ENCODE data around the gene AIMP1. TPM values are rescaled to one million over a fixed set of nuclear protein-coding genes. Genes with fewer than 3 reads are reported as not detected.

AIMP1 gene
- total and polyA plus RNA-seq, 2 experiments from 2014 or later: 33.7 to 53.7 TPM

- H3K79me2 ChIP-seq: peaks cover 3% of the 10 kb centered on the region
- H4K20me1 ChIP-seq (ENCODE audit: insufficient read depth, poor library complexity, severe bottlenecking): no peaks in the 10 kb centered on the region
- no peaks in the 10 kb centered on the region for H3K27me3 ChIP-seq
- H3K4me3 ChIP-seq: no peak overlapping the region
- H3K9me2 ChIP-seq (replicated peaks; ENCODE audit: insufficient read depth): no peaks in the 10 kb centered on the region
- no peak for DNase-seq (ENCODE audit: low spot score)
- no peaks in the 10 kb centered on the region for H3K9me3 ChIP-seq (ENCODE audit: low read depth)
- no peak for TF ChIP-seq EZH2 (IDR thresholded peaks at IDR 0.05; ENCODE audit: borderline replicate concordance)
- no peak for TF ChIP-seq EZH2phosphoT487 (IDR thresholded peaks at IDR 0.05; ENCODE audit: low read depth, severe bottlenecking, unreplicated experiment)
- no peak for TF ChIP-seq CTCF (IDR thresholded peaks at IDR 0.05; ENCODE audit: poor library complexity)
- no peak overlapping the region for H3K4me2 ChIP-seq
- H2AFZ ChIP-seq: no peak overlapping the region
- H3K36me3 ChIP-seq (replicated peaks; ENCODE audit: insufficient read depth, low read depth): no peaks in the 10 kb centered on the region
- WGBS (ENCODE audit: low lambda C conversion rate, missing lambda C conversion rate): over 99% methylated on average over 5 of the region's 5 CpGs
- H3K4me1 ChIP-seq (ENCODE audit: insufficient read depth): peaks cover 4% of the 10 kb centered on the region
- H3K27ac ChIP-seq: no peak overlapping the region
Measured at GRCh38 chr4:106291678-106292077, 24.7 kb upstream of the AIMP1 start.

- Histone ChIP-seq H3K4me3 (no peak overlapping the region), H3K79me2 (peaks cover 3% of the 10 kb centered on the region), H3K9me3 (ENCODE audit: low read depth) (no peaks in the 10 kb centered on the region), H3K4me1 (ENCODE audit: insufficient read depth) (no peaks in the 10 kb centered on the region), H4K20me1 (ENCODE audit: insufficient read depth, poor library complexity, severe bottlenecking) (no peaks in the 10 kb centered on the region), H3K36me3 (replicated peaks; ENCODE audit: insufficient read depth, low read depth) (no peaks in the 10 kb centered on the region), H3K27ac (no peak overlapping the region), H3K27me3 (no peaks in the 10 kb centered on the region), H3K4me2 (no peak overlapping the region), H2AFZ (no peak overlapping the region), H3K9me2 (replicated peaks; ENCODE audit: insufficient read depth) (no peaks in the 10 kb centered on the region)
- DNase-seq (ENCODE audit: low spot score): no peak
- WGBS (ENCODE audit: low lambda C conversion rate, missing lambda C conversion rate): over 99% methylated on average over 10 of the region's 10 CpGs
- TF ChIP-seq EZH2phosphoT487 (IDR thresholded peaks at IDR 0.05; ENCODE audit: low read depth, severe bottlenecking, unreplicated experiment): no peak
- no peak for TF ChIP-seq EZH2 (IDR thresholded peaks at IDR 0.05; ENCODE audit: borderline replicate concordance)
- TF ChIP-seq CTCF (IDR thresholded peaks at IDR 0.05; ENCODE audit: poor library complexity): no peak
Measured at GRCh38 chr4:106294062-106294461, 22.3 kb upstream of the AIMP1 start.

GRCh38 chr4:106297245-106298035 lies 18.9 kb upstream of the AIMP1 start:
- H3K4me1 ChIP-seq (ENCODE audit: insufficient read depth): no peaks in the 10 kb centered on the region
- H3K27ac ChIP-seq: no peak overlapping the region
- no peaks in the 10 kb centered on the region for H3K9me3 ChIP-seq (ENCODE audit: low read depth)
- no peak for DNase-seq (ENCODE audit: low spot score)
- H4K20me1 ChIP-seq (ENCODE audit: insufficient read depth, poor library complexity, severe bottlenecking): no peaks in the 10 kb centered on the region
- peaks cover 8% of the 10 kb centered on the region for H3K79me2 ChIP-seq
- H3K4me2 ChIP-seq: no peak overlapping the region
- no peaks in the 10 kb centered on the region for H3K27me3 ChIP-seq
- no peak overlapping the region for H2AFZ ChIP-seq
- H3K4me3 ChIP-seq: no peak overlapping the region
- no peaks in the 10 kb centered on the region for H3K9me2 ChIP-seq (replicated peaks; ENCODE audit: insufficient read depth)
- no peak for TF ChIP-seq EZH2 (IDR thresholded peaks at IDR 0.05; ENCODE audit: borderline replicate concordance)
- no peak for TF ChIP-seq EZH2phosphoT487 (IDR thresholded peaks at IDR 0.05; ENCODE audit: low read depth, severe bottlenecking, unreplicated experiment)
- no peak for TF ChIP-seq CTCF (IDR thresholded peaks at IDR 0.05; ENCODE audit: poor library complexity)
- H3K36me3 ChIP-seq (replicated peaks; ENCODE audit: insufficient read depth, low read depth): no peaks in the 10 kb centered on the region

Measured in hepatocyte (in vitro differentiated cells).